HCT116 (cell line): ENCODE measurements around the gene TACC3. TPM values are rescaled to one million over a fixed set of nuclear protein-coding genes. Genes with fewer than 3 reads are reported as not detected.

ENCODE experiments used
- ATAC-seq: fragments of 200-7000 bp; cut with Tn5 transposase; 2 replicates; pipeline ENCODE4 v1.9.1; 2020; ENCODE audit warnings: mild to moderate bottlenecking, moderate library complexity
- BruUV-seq: library from RNA; stranded (reverse); fragments of 400-500 nt; replicated peaks from 2 replicates; lab custom pipeline; 2021; lab: Mats Ljungman, UMichigan
- CTCF ChIA-PET: fragments of 300-600 bp; sonication (Branson Sonifier 250); formaldehyde crosslinking; loops from one replicate; lab custom pipeline; 2021; ENCODE audit warnings: antibody characterized with exemption; lab: Charles Lee
- POLR2A ChIA-PET: fragments of 300-600, 350-600 bp; sonication (Branson Sonifier 250); formaldehyde crosslinking; loops from one replicate; lab custom pipeline; 2021; ENCODE audit warnings: antibody characterized with exemption; lab: Charles Lee
- RAD21 ChIA-PET, 2 experiments: fragments of 300-600 bp; sonication (Branson Sonifier 250); formaldehyde crosslinking; loops; one replicate each; lab custom pipeline; 2023; ENCODE audit warnings: low total read pairs in 2 of 2; ENCODE audit not compliant: uncharacterized antibody in 2 of 2, unreplicated experiment in 2 of 2, low non-redundant PET in 1 of 2; lab: Charles Lee
- DNase-seq: peaks from one replicate; pipeline ENCODE4 v3.0.0-alpha.2; 2010; ENCODE audit warnings: low read depth, low spot score
- H2AFZ ChIP-seq: fragments of 200-600 bp; shearing (Covaris generic), sonication (generic); 2 replicates; pipeline ENCODE4 v1.6.1; 2017; ENCODE audit warnings: low read depth, mixed run types, mixed read lengths, antibody characterized with exemption, low read length; ENCODE audit not compliant: poor library complexity, severe bottlenecking
- H3K27ac ChIP-seq: 2 replicates; pipeline ENCODE4 v1.5.1; 2012; ENCODE audit warnings: low read depth, low read length
- H3K27me3 ChIP-seq: fragments of 200-600 bp; sonication (generic); 2 replicates; pipeline ENCODE4 v1.6.1; 2016; ENCODE audit warnings: mixed run types, low read length, mixed read lengths; ENCODE audit not compliant: insufficient read depth
- H3K36me3 ChIP-seq, 2 experiments: fragments of 200-500 bp in 1 of 2; fragments of 200-600 bp in 1 of 2; sonication (Bioruptor generic) in 1 of 2; sonication (generic) in 1 of 2; 2 replicates each; pipeline versions ENCODE4 v1.5.1 to v1.6.1; 2014 to 2016; ENCODE audit warnings: low read length in 2 of 2, inconsistent platforms in 1 of 2, mixed read lengths in 1 of 2, mixed run types in 1 of 2; ENCODE audit not compliant: insufficient read depth in 2 of 2, control insufficient read depth in 1 of 2
- H3K4me1 ChIP-seq, 2 experiments: fragments of 200-600 bp in 1 of 2; sonication (generic) in 1 of 2; 2 replicates each; pipeline versions ENCODE4 v1.5.1 to v1.6.1; 2012 to 2017; ENCODE audit warnings: low read length in 2 of 2, inconsistent platforms in 1 of 2, mild to moderate bottlenecking in 1 of 2, mixed read lengths in 1 of 2, mixed run types in 1 of 2, moderate library complexity in 1 of 2; ENCODE audit not compliant: insufficient read depth in 2 of 2, control insufficient read depth in 1 of 2
- H3K4me2 ChIP-seq: fragments of 200-600 bp; sonication (generic); 2 replicates; pipeline ENCODE4 v1.6.1; 2017; ENCODE audit warnings: mixed run types, low read length, mixed read lengths
- H3K4me3 ChIP-seq, 2 experiments: fragments of 200-600 bp in 1 of 2; sonication (generic) in 1 of 2; replicated peaks in 1 of 2; 2 replicates each; pipeline ENCODE4 v1.5.1; 2011 to 2016; ENCODE audit warnings: low read length in 2 of 2, control low read depth in 1 of 2, low read depth in 1 of 2, mild to moderate bottlenecking in 1 of 2, mixed read lengths in 1 of 2, mixed run types in 1 of 2
- H3K79me2 ChIP-seq: fragments of 200-600 bp; sonication (generic); 2 replicates; pipeline ENCODE4 v1.6.1; 2017; ENCODE audit warnings: mild to moderate bottlenecking, mixed run types, low read length, moderate library complexity, mixed read lengths; ENCODE audit not compliant: insufficient read depth
- H3K9ac ChIP-seq: fragments of 200-600 bp; sonication (generic); 2 replicates; pipeline ENCODE4 v1.6.1; 2016; ENCODE audit warnings: low read length, mixed read lengths
- H3K9me2 ChIP-seq: fragments of 200-600 bp; sonication (generic), shearing (Covaris generic); 2 replicates; pipeline ENCODE4 v1.6.1; 2017; ENCODE audit warnings: mixed run types, mild to moderate bottlenecking, moderate library complexity; ENCODE audit not compliant: insufficient read depth
- H3K9me3 ChIP-seq, 2 experiments: fragments of 200-500 bp in 1 of 2; fragments of 200-600 bp in 1 of 2; sonication (Bioruptor generic) in 1 of 2; sonication (generic) in 1 of 2; 2 replicates each; pipeline ENCODE4 v1.6.1; 2014 to 2017; ENCODE audit warnings: low read length in 2 of 2, mixed read lengths in 2 of 2, inconsistent platforms in 1 of 2, low read depth in 1 of 2, mild to moderate bottlenecking in 1 of 2, mixed run types in 1 of 2, moderate library complexity in 1 of 2; ENCODE audit not compliant: control insufficient read depth in 1 of 2, insufficient read depth in 1 of 2
- H4K20me1 ChIP-seq: fragments of 200-600 bp; sonication (generic), shearing (Covaris generic); 2 replicates; pipeline ENCODE4 v1.6.1; 2017; ENCODE audit warnings: mixed run types, mild to moderate bottlenecking, moderate library complexity; ENCODE audit not compliant: insufficient read depth
- CBX3 ChIP-seq: IDR thresholded peaks from 2 replicates; pipeline ENCODE4 v1.6.1; 2012; ENCODE audit warnings: low read depth
- EGR1 ChIP-seq: IDR thresholded peaks from 2 replicates; pipeline ENCODE4 v1.6.1; 2012; ENCODE audit warnings: low read depth
- POLR2AphosphoS5 ChIP-seq: IDR thresholded peaks from 2 replicates; pipeline ENCODE4 v1.6.1; 2011; ENCODE audit warnings: mild to moderate bottlenecking, low read depth, low read length, moderate library complexity
- intact Hi-C: fragments of 100-400 bp; cut with micrococcal nuclease; formaldehyde crosslinking; loops from 2 replicates; pipeline ENCODE4 v1.10.0; 2022
- total RNA-seq: library from RNA; stranded (reverse); gene quantifications from one replicate; pipeline ENCODE4 v1.2.1, GENCODE V29; 2021; ENCODE audit not compliant: unreplicated experiment
- TF ChIP-seq, protein P1 (sequence below): IDR thresholded peaks from 2 replicates; pipeline ENCODE4 v1.6.1; 2011; ENCODE audit warnings: mild to moderate bottlenecking, low read length, moderate library complexity; ENCODE audit not compliant: insufficient replicate concordance; ENCODE audit errors: extremely low read depth
- TF ChIP-seq, protein P2 (sequence below): IDR thresholded peaks from 2 replicates; pipeline ENCODE4 v1.6.1; 2012; ENCODE audit warnings: low read depth

Gene TACC3
- total RNA-seq, 1 experiment from 2014 or later = 106 TPM

DNA sequence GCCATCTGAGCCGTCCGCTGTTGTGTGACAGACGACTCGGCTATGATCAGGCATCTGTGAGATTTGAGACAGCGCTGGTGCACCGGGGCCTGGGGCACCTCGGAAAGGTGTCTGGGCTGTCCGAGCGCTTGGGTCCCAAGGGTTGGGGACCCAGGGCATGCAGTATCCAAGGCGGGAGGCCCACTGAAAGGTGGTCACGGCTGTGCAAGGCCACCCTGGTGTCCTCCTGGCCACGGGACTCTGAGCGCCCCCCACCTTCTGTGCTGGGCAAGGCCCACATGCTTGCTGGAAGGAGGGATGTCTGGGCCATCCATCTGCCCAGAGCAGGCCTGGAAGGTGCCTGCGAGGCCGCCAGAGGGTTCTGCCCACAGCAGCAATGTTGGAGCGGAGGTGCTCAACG is 19.9 kb downstream of the TACC3 start:
- RAD21 ChIA-PET = no interaction called here

More for the DNA sequence above, 19.9 kb downstream of the TACC3 start:
- H3K79me2 ChIP-seq = no peaks in the 10 kb centered on the region; the same call in 1 of the 2 replicates
- TF ChIP-seq, protein P1, sequence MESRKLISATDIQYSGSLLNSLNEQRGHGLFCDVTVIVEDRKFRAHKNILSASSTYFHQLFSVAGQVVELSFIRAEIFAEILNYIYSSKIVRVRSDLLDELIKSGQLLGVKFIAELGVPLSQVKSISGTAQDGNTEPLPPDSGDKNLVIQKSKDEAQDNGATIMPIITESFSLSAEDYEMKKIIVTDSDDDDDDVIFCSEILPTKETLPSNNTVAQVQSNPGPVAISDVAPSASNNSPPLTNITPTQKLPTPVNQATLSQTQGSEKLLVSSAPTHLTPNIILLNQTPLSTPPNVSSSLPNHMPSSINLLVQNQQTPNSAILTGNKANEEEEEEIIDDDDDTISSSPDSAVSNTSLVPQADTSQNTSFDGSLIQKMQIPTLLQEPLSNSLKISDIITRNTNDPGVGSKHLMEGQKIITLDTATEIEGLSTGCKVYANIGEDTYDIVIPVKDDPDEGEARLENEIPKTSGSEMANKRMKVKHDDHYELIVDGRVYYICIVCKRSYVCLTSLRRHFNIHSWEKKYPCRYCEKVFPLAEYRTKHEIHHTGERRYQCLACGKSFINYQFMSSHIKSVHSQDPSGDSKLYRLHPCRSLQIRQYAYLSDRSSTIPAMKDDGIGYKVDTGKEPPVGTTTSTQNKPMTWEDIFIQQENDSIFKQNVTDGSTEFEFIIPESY = no peak
- TF ChIP-seq CBX3 = no peak
- no peak for TF ChIP-seq POLR2AphosphoS5
- TF ChIP-seq, protein P2, sequence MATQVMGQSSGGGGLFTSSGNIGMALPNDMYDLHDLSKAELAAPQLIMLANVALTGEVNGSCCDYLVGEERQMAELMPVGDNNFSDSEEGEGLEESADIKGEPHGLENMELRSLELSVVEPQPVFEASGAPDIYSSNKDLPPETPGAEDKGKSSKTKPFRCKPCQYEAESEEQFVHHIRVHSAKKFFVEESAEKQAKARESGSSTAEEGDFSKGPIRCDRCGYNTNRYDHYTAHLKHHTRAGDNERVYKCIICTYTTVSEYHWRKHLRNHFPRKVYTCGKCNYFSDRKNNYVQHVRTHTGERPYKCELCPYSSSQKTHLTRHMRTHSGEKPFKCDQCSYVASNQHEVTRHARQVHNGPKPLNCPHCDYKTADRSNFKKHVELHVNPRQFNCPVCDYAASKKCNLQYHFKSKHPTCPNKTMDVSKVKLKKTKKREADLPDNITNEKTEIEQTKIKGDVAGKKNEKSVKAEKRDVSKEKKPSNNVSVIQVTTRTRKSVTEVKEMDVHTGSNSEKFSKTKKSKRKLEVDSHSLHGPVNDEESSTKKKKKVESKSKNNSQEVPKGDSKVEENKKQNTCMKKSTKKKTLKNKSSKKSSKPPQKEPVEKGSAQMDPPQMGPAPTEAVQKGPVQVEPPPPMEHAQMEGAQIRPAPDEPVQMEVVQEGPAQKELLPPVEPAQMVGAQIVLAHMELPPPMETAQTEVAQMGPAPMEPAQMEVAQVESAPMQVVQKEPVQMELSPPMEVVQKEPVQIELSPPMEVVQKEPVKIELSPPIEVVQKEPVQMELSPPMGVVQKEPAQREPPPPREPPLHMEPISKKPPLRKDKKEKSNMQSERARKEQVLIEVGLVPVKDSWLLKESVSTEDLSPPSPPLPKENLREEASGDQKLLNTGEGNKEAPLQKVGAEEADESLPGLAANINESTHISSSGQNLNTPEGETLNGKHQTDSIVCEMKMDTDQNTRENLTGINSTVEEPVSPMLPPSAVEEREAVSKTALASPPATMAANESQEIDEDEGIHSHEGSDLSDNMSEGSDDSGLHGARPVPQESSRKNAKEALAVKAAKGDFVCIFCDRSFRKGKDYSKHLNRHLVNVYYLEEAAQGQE = no peak
- no peak for TF ChIP-seq EGR1
- TF ChIP-seq, all 23 proteins: peak for 0
- BruUV-seq = no TSS peak
- peaks cover 0 to 10% of the 10 kb centered on the region in 2 experiments; a peak in 1 of 4 replicates for H3K4me1 ChIP-seq
- no peak for DNase-seq
- H4K20me1 ChIP-seq = no peaks in the 10 kb centered on the region
- ChIA-PET POLR2A (no interaction called here), CTCF (no interaction called here)
- H3K36me3 ChIP-seq = peaks cover 18 to 61% of the 10 kb centered on the region in 2 experiments
- H3K9ac ChIP-seq = no peak overlapping the region
- no peak overlapping the region for H3K4me2 ChIP-seq
- H2AFZ ChIP-seq = no peak overlapping the region
- intact Hi-C loops = no loop called here
- no peak for ATAC-seq
- no peak overlapping the region for H3K4me3 ChIP-seq
- no peak overlapping the region; the same call in 1 of the 2 replicates for H3K27ac ChIP-seq
- no peaks in the 10 kb centered on the region for H3K27me3 ChIP-seq
- H3K9me3 ChIP-seq = peaks cover 18 to 20% of the 10 kb centered on the region in 2 experiments; a peak in 2 of 4 replicates
- H3K9me2 ChIP-seq = no peaks in the 10 kb centered on the region
